Sigmoid colon (tissue), 7 donors: ENCODE data around the gene MYL5. TPM values are rescaled to one million over a fixed set of nuclear protein-coding genes. Genes with fewer than 3 reads are reported as not detected.

ENCODE experiments used
- DNase-seq: peaks from one replicate; pipeline ENCODE4 v3.0.0-alpha.2; 2019
- H3K27ac ChIP-seq, 4 donors: fragments of 200-600 bp; sonication (generic); one replicate each; pipeline ENCODE4 v1.5.1; 2016 to 2019; ENCODE audit warnings: mild to moderate bottlenecking in 1 of 4
- H3K27me3 ChIP-seq, 3 donors: fragments of 200-600 bp; sonication (generic); one replicate each; pipeline ENCODE4 v1.5.1; 2019; ENCODE audit warnings: mild to moderate bottlenecking in 1 of 3
- H3K36me3 ChIP-seq, 4 donors: fragments of 200-600 bp; sonication (generic); one replicate each; pipeline ENCODE4 v1.5.1; 2016 to 2019
- H3K4me1 ChIP-seq, 4 donors: fragments of 200-600 bp; sonication (generic); one replicate each; pipeline ENCODE4 v1.5.1; 2017 to 2019
- H3K4me3 ChIP-seq, 4 donors: fragments of 200-600 bp; sonication (generic); one replicate each; pipeline ENCODE4 v1.5.1; 2017 to 2019; ENCODE audit warnings: mild to moderate bottlenecking in 2 of 4, moderate library complexity in 1 of 4
- H3K9me3 ChIP-seq, 4 donors: fragments of 200-600 bp in 3 of 4; sonication (generic) in 3 of 4; one replicate each; pipeline versions ENCODE4 v1.5.1 to v1.6.1; 2013 to 2019
- CTCF ChIP-seq, 4 experiments: fragments of 450-650 bp in 3 of 4; fragments of 200-600 bp in 1 of 4; IDR thresholded peaks; one replicate each; pipeline ENCODE4 v1.5.1; 2016 to 2019; ENCODE audit warnings: antibody characterized with exemption in 4 of 4, mild to moderate bottlenecking in 3 of 4, moderate library complexity in 2 of 4
- EP300 ChIP-seq, 4 donors: sonication (generic); formaldehyde crosslinking; IDR thresholded peaks; one replicate each; pipeline ENCODE4 v1.6.1; 2017; ENCODE audit warnings: antibody characterized with exemption in 4 of 4
- POLR2A ChIP-seq, 2 donors: fragments of 450-650 bp; IDR thresholded peaks; one replicate each; pipeline ENCODE4 v1.6.1; 2016; ENCODE audit warnings: antibody characterized with exemption in 2 of 2, mild to moderate bottlenecking in 2 of 2, moderate library complexity in 2 of 2
- POLR2AphosphoS5 ChIP-seq, 4 donors: sonication (generic); formaldehyde crosslinking; IDR thresholded peaks; one replicate each; pipeline ENCODE4 v1.6.1; 2017; ENCODE audit warnings: antibody characterized with exemption in 4 of 4
- WGBS, 2 donors: extraction: QIAGEN DNeasy Blood & Tissue Kit; methylation state at CpG; one replicate each; pipeline ENCODE4 v1.1.7; 2013; 5-methylcytosine and 5-hydroxymethylcytosine counted together
- intact Hi-C: fragments of 100-400 bp; cut with DNase I; formaldehyde crosslinking; loops from one replicate; pipeline ENCODE4 v1.15.1; 2023
- polyA plus RNA-seq, 3 donors: library from polyadenylated mRNA; stranded (reverse); fragments of 200-250 nt; gene quantifications; one replicate each; pipeline ENCODE4 v1.2.3, GENCODE V29; 2013
- total RNA-seq, 4 donors: library from RNA; depleted of rRNA; stranded (reverse); fragments of >200 nt; gene quantifications; one replicate each; pipeline ENCODE4 v1.1.0, GENCODE V29; 2016
- donor health status: healthy with polysubstance abuse.
- donor health status: Bipolar disorder and iron deficiency.
- donor health status: healthy.

MYL5 gene
- total RNA-seq (10 to 100 TPM in 2 of 4 donors, 1 to 10 TPM in 2; 5.7 to 11.7 (median 9.8) TPM), polyA plus RNA-seq (10 to 100 TPM; 19.2 to 29.7 (median 28.7) TPM)

- Histone ChIP-seq H3K4me3 (peak within 1 kb of the TSS; percentile 84 to 100 (median 96)), H3K36me3 (peaks cover 0 to 25% (median 10%) of the 10 kb centered on the region in 4 donors), H3K27ac (peak within 1 kb of the TSS; percentile 95 to 99 (median 97)), H3K4me1 (peaks cover 0 to 27% (median 19%) of the 10 kb centered on the region in 4 donors), H3K27me3 (peaks cover 5 to 12% (median 6%) of the 10 kb centered on the region in 3 donors), H3K9me3 (no peaks in the 10 kb centered on the region)
- peak; percentile 99 for DNase-seq
- TF ChIP-seq POLR2AphosphoS5 (IDR thresholded peaks at IDR 0.05) (peak; percentile 89 to 91 (median 91)), EP300 (IDR thresholded peaks at IDR 0.05) (no peak), CTCF (IDR thresholded peaks at IDR 0.05) (peak; percentile 45 to 80 (median 68)), POLR2A (IDR thresholded peaks at IDR 0.05) (peak; percentile 43 to 66)
- intact Hi-C loops: loop anchor here (2.0 to 10.0 kb wide), 5 partner anchors 30 to 337 kb away; partner anchors contain the start of genes GAK, PCGF3, PIGG and TMEM175
- WGBS, 2 donors: 0% methylated on average over 84 of the region's 84 CpGs
Measured at GRCh38 chr4:674172-675035, at the start of gene MYL5, which contains the start of gene ATP5ME. Gene MYL5, plus strand, starts transcription at chr4:674542. Its CDS starts 3,485 bp downstream, at chr4:678027. Gene ATP5ME, minus strand, starts transcription at chr4:674276. Its CDS starts 29 bp downstream, at chr4:674247.

- H3K9me3 ChIP-seq: no peaks in the 10 kb centered on the region
- no peaks in the 10 kb centered on the region for H3K36me3 ChIP-seq
- peaks cover 0 to 35% (median 9%) of the 10 kb centered on the region in 3 donors for H3K27me3 ChIP-seq
- no peak within 1 kb of the TSS for H3K4me3 ChIP-seq
- DNase-seq: no peak
- no peak for TF ChIP-seq POLR2AphosphoS5 (IDR thresholded peaks at IDR 0.05)
- no peak for TF ChIP-seq EP300 (IDR thresholded peaks at IDR 0.05)
- no peak for TF ChIP-seq CTCF (IDR thresholded peaks at IDR 0.05)
- no peak for TF ChIP-seq POLR2A (IDR thresholded peaks at IDR 0.05)
- WGBS, 2 donors: 78 to 81% methylated on average over 21 of the region's 21 CpGs
- intact Hi-C loops: no loop called here
- no peaks in the 10 kb centered on the region for H3K4me1 ChIP-seq
- no peak within 1 kb of the TSS for H3K27ac ChIP-seq
Measured at GRCh38 chr4:624705-625590, 49.4 kb upstream of the MYL5 start, which contains the start of gene PDE6B. Gene PDE6B, plus strand, starts transcription at chr4:625573. Its CDS starts 54 bp downstream, at chr4:625627.

- TF ChIP-seq CTCF (IDR thresholded peaks at IDR 0.05) (no peak), EP300 (IDR thresholded peaks at IDR 0.05) (no peak), POLR2A (IDR thresholded peaks at IDR 0.05) (no peak), POLR2AphosphoS5 (IDR thresholded peaks at IDR 0.05) (no peak)
- H3K27me3 ChIP-seq: peaks cover 0 to 35% (median 9%) of the 10 kb centered on the region in 3 donors
- no peak for DNase-seq
- intact Hi-C loops: no loop called here
- H3K36me3 ChIP-seq: no peaks in the 10 kb centered on the region
- WGBS, 2 donors: 92 to 93% methylated on average over 39 of the region's 39 CpGs
- no peak overlapping the region for H3K4me3 ChIP-seq
- no peak overlapping the region for H3K27ac ChIP-seq
- no peaks in the 10 kb centered on the region for H3K9me3 ChIP-seq
- no peaks in the 10 kb centered on the region for H3K4me1 ChIP-seq
Measured at GRCh38 chr4:625631-626161, 48.6 kb upstream of the MYL5 start.
